Liver (tissue), 9 donors: ENCODE data around the gene MOXD1. TPM values are rescaled to one million over a fixed set of nuclear protein-coding genes. Genes with fewer than 3 reads are reported as not detected.

Source experiments
- DNase-seq: peaks from one replicate; pipeline ENCODE4 v3.0.0-alpha.2; 2017; ENCODE audit warnings: low spot score
- H3K27ac ChIP-seq, 2 donors: one replicate each; pipeline ENCODE4 v1.7.0; 2013; ENCODE audit warnings: inconsistent platforms in 2 of 2, low read length in 2 of 2, control low read depth in 1 of 2, low read depth in 1 of 2, mild to moderate bottlenecking in 1 of 2
- H3K27me3 ChIP-seq, 4 donors: one replicate each; pipeline versions ENCODE4 v1.6.1 to v1.7.0; 2013; ENCODE audit warnings: low read length in 3 of 4, inconsistent platforms in 1 of 4, mild to moderate bottlenecking in 1 of 4, moderate library complexity in 1 of 4; ENCODE audit not compliant: control insufficient read depth in 4 of 4, insufficient read depth in 4 of 4
- H3K36me3 ChIP-seq, 4 donors: one replicate each; pipeline versions ENCODE4 v1.6.1 to v1.7.0; 2013; ENCODE audit warnings: low read length in 3 of 4, mild to moderate bottlenecking in 3 of 4, low read depth in 1 of 4, moderate library complexity in 1 of 4; ENCODE audit not compliant: control insufficient read depth in 4 of 4, insufficient read depth in 3 of 4
- H3K4me1 ChIP-seq, 4 donors: one replicate each; pipeline versions ENCODE4 v1.6.1 to v1.7.0; 2013; ENCODE audit warnings: low read length in 3 of 4, mild to moderate bottlenecking in 3 of 4, moderate library complexity in 1 of 4; ENCODE audit not compliant: control insufficient read depth in 4 of 4, insufficient read depth in 4 of 4
- H3K4me3 ChIP-seq, 3 donors: one replicate each; pipeline versions ENCODE4 v1.6.1 to v1.7.0; 2013; ENCODE audit warnings: low read length in 3 of 3, control low read depth in 1 of 3, low read depth in 1 of 3, mild to moderate bottlenecking in 1 of 3
- H3K9ac ChIP-seq, 2 donors: one replicate each; pipeline ENCODE4 v1.7.0; 2013; ENCODE audit warnings: low read length in 2 of 2, mild to moderate bottlenecking in 2 of 2, moderate library complexity in 2 of 2, control low read depth in 1 of 2, low read depth in 1 of 2
- H3K9me3 ChIP-seq, 4 donors: one replicate each; pipeline versions ENCODE4 v1.6.1 to v1.7.0; 2013; ENCODE audit warnings: low read length in 3 of 4; ENCODE audit not compliant: control insufficient read depth in 4 of 4
- ATF3 ChIP-seq: IDR thresholded peaks from 2 replicates; pipeline ENCODE4 v1.6.1; 2016; ENCODE audit warnings: antibody characterized with exemption
- CTCF ChIP-seq: fragments of 150-350 bp; IDR thresholded peaks from 2 replicates; pipeline ENCODE4 v1.5.1; 2017; ENCODE audit warnings: improper control_type of control experiment, low read depth, low read length; ENCODE audit not compliant: missing input control
- EGR1 ChIP-seq, 2 donors: IDR thresholded peaks; 2 replicates each; pipeline ENCODE4 v1.6.1; 2016 to 2018; ENCODE audit warnings: antibody characterized with exemption in 2 of 2, low read depth in 2 of 2
- FOXA1 ChIP-seq: IDR thresholded peaks from 2 replicates; pipeline ENCODE4 v1.6.1; 2016; ENCODE audit warnings: antibody characterized with exemption
- FOXA2 ChIP-seq: IDR thresholded peaks from 2 replicates; pipeline ENCODE4 v1.6.1; 2016; ENCODE audit warnings: antibody characterized with exemption
- GABPA ChIP-seq, 2 donors: IDR thresholded peaks in 1 of 2; conservative IDR thresholded peaks in 1 of 2; 2 replicates each; pipeline ENCODE4 v1.6.1; 2016; ENCODE audit warnings: antibody characterized with exemption in 2 of 2, mild to moderate bottlenecking in 1 of 2, moderate library complexity in 1 of 2
- HNF4A ChIP-seq, 2 donors: conservative IDR thresholded peaks; 2 replicates each; pipeline ENCODE4 v1.6.1; 2016; ENCODE audit warnings: antibody characterized with exemption in 2 of 2, mild to moderate bottlenecking in 2 of 2
- HNF4G ChIP-seq: IDR thresholded peaks from 2 replicates; pipeline ENCODE4 v1.6.1; 2016; ENCODE audit warnings: antibody characterized with exemption
- JUND ChIP-seq, 2 donors: IDR thresholded peaks; 2 replicates each; pipeline ENCODE4 v1.6.1; 2016; ENCODE audit warnings: antibody characterized with exemption in 2 of 2
- MAX ChIP-seq: IDR thresholded peaks from 2 replicates; pipeline ENCODE4 v1.6.1; 2016; ENCODE audit warnings: antibody characterized with exemption
- RAD21 ChIP-seq, 2 donors: IDR thresholded peaks; 2 replicates each; pipeline ENCODE4 v1.6.1; 2016; ENCODE audit warnings: antibody characterized with exemption in 2 of 2, mild to moderate bottlenecking in 2 of 2
- RXRA ChIP-seq, 2 donors: IDR thresholded peaks; 2 replicates each; pipeline ENCODE4 v1.6.1; 2017 to 2018; ENCODE audit warnings: antibody characterized with exemption in 2 of 2, mild to moderate bottlenecking in 1 of 2
- SP1 ChIP-seq: IDR thresholded peaks from 2 replicates; pipeline ENCODE4 v1.6.1; 2018; ENCODE audit warnings: antibody characterized with exemption, mild to moderate bottlenecking
- TAF1 ChIP-seq: conservative IDR thresholded peaks from 2 replicates; pipeline ENCODE4 v1.6.1; 2016; ENCODE audit warnings: antibody characterized with exemption, mild to moderate bottlenecking
- YY1 ChIP-seq: IDR thresholded peaks from 2 replicates; pipeline ENCODE4 v1.6.1; 2016; ENCODE audit warnings: antibody characterized with exemption, mild to moderate bottlenecking
- ZBTB33 ChIP-seq: IDR thresholded peaks from 2 replicates; pipeline ENCODE4 v1.6.1; 2016; ENCODE audit warnings: antibody characterized with exemption
- WGBS: extraction: QIAGEN DNeasy Blood & Tissue Kit; methylation state at CpG from one replicate; pipeline ENCODE4 v1.1.7; 2013; 5-methylcytosine and 5-hydroxymethylcytosine counted together
- polyA plus RNA-seq, 2 donors: library from polyadenylated mRNA; stranded (reverse) in 1 of 2; unstranded in 1 of 2; fragments of 200-250 nt in 1 of 2; fragments of >200 nt in 1 of 2; fragmentation: Nextera tagmentation in 1 of 2; extraction: Ambion mirVana in 1 of 2; gene quantifications; one replicate each; pipeline versions ENCODE4 v1.2.1 to v1.2.3, GENCODE V29; 2013 to 2015
- total RNA-seq, 2 donors: library from RNA; depleted of rRNA; stranded (reverse); fragments of >200 nt; gene quantifications; one replicate each; pipeline ENCODE4 v1.2.3, GENCODE V29; 2014
- donor health status: healthy.
- donor health status: healthy.
- donor health status: healthy.
- donor health status: healthy.
- donor health status: healthy.

MOXD1 gene
- total and polyA plus RNA-seq, 4 donors, result 0.14 to 0.48 (median 0.24) TPM

GRCh38 chr6:132414322-132414721, 13.0 kb upstream of the MOXD1 start (continued):
- TF ChIP-seq ATF3 (no peak), FOXA1 (no peak), FOXA2 (no peak), HNF4G (no peak), MAX (no peak), YY1 (no peak), JUND (IDR thresholded peaks at IDR 0.05) (no peak), GABPA (IDR thresholded peaks at IDR 0.05 in 1 of 2, conservative IDR thresholded peaks at IDR 0.05 in 1 of 2) (no peak), TAF1 (no peak)

- Histone ChIP-seq H3K4me3 (no peak overlapping the region), H3K27me3 (peaks cover 0 to 9% (median 0%) of the 10 kb centered on the region in 4 donors), H3K4me1 (no peaks in the 10 kb centered on the region), H3K36me3 (no peaks in the 10 kb centered on the region), H3K9ac (no peak overlapping the region), H3K27ac (no peak overlapping the region), H3K9me3 (peaks cover 0 to 7% (median 0%) of the 10 kb centered on the region in 4 donors)
- TF ChIP-seq CTCF, result no peak
- TF ChIP-seq FOXA2, result no peak
- no peak for TF ChIP-seq HNF4A (conservative IDR thresholded peaks at IDR 0.05)
- TF ChIP-seq FOXA1, result no peak
- no peak for TF ChIP-seq RAD21 (IDR thresholded peaks at IDR 0.05)
- no peak for TF ChIP-seq ZBTB33
- no peak for TF ChIP-seq TAF1
- no peak for TF ChIP-seq YY1
- no peak for TF ChIP-seq JUND (IDR thresholded peaks at IDR 0.05)
- TF ChIP-seq RXRA (IDR thresholded peaks at IDR 0.05), result no peak
- TF ChIP-seq HNF4G, result no peak
- no peak for TF ChIP-seq GABPA (IDR thresholded peaks at IDR 0.05 in 1 of 2, conservative IDR thresholded peaks at IDR 0.05 in 1 of 2)
- TF ChIP-seq EGR1 (IDR thresholded peaks at IDR 0.05; ENCODE audit: low read depth in 2 of 2), result no peak
- no peak for TF ChIP-seq ATF3
- no peak for TF ChIP-seq SP1
- WGBS, result 57% methylated on average over 1 of the region's 1 CpG
- no peak for DNase-seq
Observed at GRCh38 chr6:132413499-132413802, 12.2 kb upstream of the MOXD1 start.
